Transverse colon (tissue), 3 donors: ENCODE data around the gene DAP3.
"Not testable (repeated sequence)": the region's sequence is repeated elsewhere in the genome, so short reads cannot be mapped to it uniquely, and the experiment has no call there.

Source experiments
- EP300 ChIP-seq: sonication (generic); formaldehyde crosslinking; IDR thresholded peaks from one replicate; pipeline ENCODE4 v1.6.1; 2017; ENCODE audit warnings: antibody characterized with exemption, low read depth
- POLR2A ChIP-seq: fragments of 450-650 bp; IDR thresholded peaks from one replicate; pipeline ENCODE4 v1.6.1; 2016; ENCODE audit warnings: antibody characterized with exemption, mild to moderate bottlenecking, moderate library complexity
- TF ChIP-seq, protein P1 (sequence below), 5 experiments: fragments of 200-600 bp in 3 of 5; fragments of 450-650 bp in 2 of 5; sonication (generic) in 3 of 5; IDR thresholded peaks; 1 replicate in 2 of 5; 2 replicates in 3 of 5; pipeline ENCODE4 v1.5.1; 2016 to 2017; ENCODE audit warnings: antibody characterized with exemption in 5 of 5, inconsistent platforms in 3 of 5, mild to moderate bottlenecking in 2 of 5, moderate library complexity in 1 of 5

DNA sequence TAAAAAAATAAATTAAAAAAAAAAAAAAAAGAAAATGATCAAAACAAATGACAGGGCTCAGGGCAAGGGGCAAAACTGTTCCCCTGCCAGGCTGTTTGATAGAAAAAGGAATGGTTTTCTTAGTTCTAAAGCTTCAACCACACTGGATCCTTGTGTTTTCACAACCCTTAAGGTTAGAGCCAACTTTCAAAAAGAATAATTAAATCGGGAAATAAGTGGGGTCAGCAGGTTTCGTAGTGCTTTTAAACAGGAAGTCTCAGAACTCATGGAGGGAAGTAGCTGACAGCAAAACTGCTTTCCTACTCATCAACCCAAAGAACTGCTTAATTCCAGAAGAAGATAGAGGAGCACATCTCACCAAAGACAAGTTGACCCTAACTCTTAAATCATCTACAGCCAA, 12.8 kb downstream of the DAP3 start:
- TF ChIP-seq POLR2A, EP300: not testable (repeated sequence)
- TF ChIP-seq, protein P1, sequence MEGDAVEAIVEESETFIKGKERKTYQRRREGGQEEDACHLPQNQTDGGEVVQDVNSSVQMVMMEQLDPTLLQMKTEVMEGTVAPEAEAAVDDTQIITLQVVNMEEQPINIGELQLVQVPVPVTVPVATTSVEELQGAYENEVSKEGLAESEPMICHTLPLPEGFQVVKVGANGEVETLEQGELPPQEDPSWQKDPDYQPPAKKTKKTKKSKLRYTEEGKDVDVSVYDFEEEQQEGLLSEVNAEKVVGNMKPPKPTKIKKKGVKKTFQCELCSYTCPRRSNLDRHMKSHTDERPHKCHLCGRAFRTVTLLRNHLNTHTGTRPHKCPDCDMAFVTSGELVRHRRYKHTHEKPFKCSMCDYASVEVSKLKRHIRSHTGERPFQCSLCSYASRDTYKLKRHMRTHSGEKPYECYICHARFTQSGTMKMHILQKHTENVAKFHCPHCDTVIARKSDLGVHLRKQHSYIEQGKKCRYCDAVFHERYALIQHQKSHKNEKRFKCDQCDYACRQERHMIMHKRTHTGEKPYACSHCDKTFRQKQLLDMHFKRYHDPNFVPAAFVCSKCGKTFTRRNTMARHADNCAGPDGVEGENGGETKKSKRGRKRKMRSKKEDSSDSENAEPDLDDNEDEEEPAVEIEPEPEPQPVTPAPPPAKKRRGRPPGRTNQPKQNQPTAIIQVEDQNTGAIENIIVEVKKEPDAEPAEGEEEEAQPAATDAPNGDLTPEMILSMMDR (IDR thresholded peaks at IDR 0.05): not testable (repeated sequence)
